GM12801 (cell line): ENCODE results near the gene SRBD1.

Experiments used
- CTCF ChIP-seq: IDR thresholded peaks from one replicate; pipeline ENCODE4 v1.5.1; 2011; ENCODE audit warnings: control low read depth; ENCODE audit not compliant: insufficient read length; ENCODE audit errors: extremely low read depth

SRBD1 gene

GRCh38 chr2:45586600-45586999 lies 24.5 kb downstream of the SRBD1 start:
- TF ChIP-seq CTCF: no peak

GRCh38 chr2:45585267-45585861 lies 25.7 kb downstream of the SRBD1 start:
- TF ChIP-seq CTCF: no peak

GRCh38 chr2:45583977-45584376 lies 27.1 kb downstream of the SRBD1 start:
- TF ChIP-seq CTCF: no peak

GRCh38 chr2:45582522-45582921 lies 28.5 kb downstream of the SRBD1 start:
- TF ChIP-seq CTCF: no peak

- no peak for TF ChIP-seq CTCF
Observed at GRCh38 chr2:45578056-45578843, 32.8 kb downstream of the SRBD1 start.

GRCh38 chr2:45577441-45577840 lies 33.6 kb downstream of the SRBD1 start:
- no peak for TF ChIP-seq CTCF

GRCh38 chr2:45575881-45576280 lies 35.2 kb downstream of the SRBD1 start:
- TF ChIP-seq CTCF: no peak
